Activated naive CD4-positive, alpha-beta T cell treated with anti-CD3 and anti-CD28 coated beads, Interleukin-2, amount 50 U/mL, for 24 hours (primary cell): ENCODE measurements around the gene LENG9.
"Not testable (repeated sequence)": the region's sequence is repeated elsewhere in the genome, so short reads cannot be mapped to it uniquely, and the experiment has no call there.

ENCODE experiments used
- H3K27ac Mint-ChIP-seq: one replicate; pipeline ENCODE4 v1.8.0; 2021; ENCODE audit warnings: mild to moderate bottlenecking, mixed read lengths
- H3K27me3 Mint-ChIP-seq: one replicate; pipeline ENCODE4 v1.8.0; 2021; ENCODE audit warnings: mixed read lengths
- H3K36me3 Mint-ChIP-seq: one replicate; pipeline ENCODE4 v1.8.0; 2021; ENCODE audit warnings: mixed read lengths
- H3K4me1 Mint-ChIP-seq: one replicate; pipeline ENCODE4 v1.8.0; 2021; ENCODE audit warnings: mixed read lengths
- H3K4me3 Mint-ChIP-seq: one replicate; pipeline ENCODE4 v1.8.0; 2021; ENCODE audit warnings: mild to moderate bottlenecking, mixed read lengths
- H3K9me3 Mint-ChIP-seq: one replicate; pipeline ENCODE4 v1.8.0; 2021; ENCODE audit warnings: mixed read lengths

Gene LENG9

GRCh38 chr19:54489341-54489740, 25.8 kb upstream of the LENG9 start:
- H3K4me1 Mint-ChIP-seq = no peaks in the 10 kb centered on the region
- H3K27ac Mint-ChIP-seq = no peak overlapping the region
- peaks cover 10% of the 10 kb centered on the region for H3K27me3 Mint-ChIP-seq
- H3K36me3 Mint-ChIP-seq = no peaks in the 10 kb centered on the region
- no peaks in the 10 kb centered on the region for H3K9me3 Mint-ChIP-seq
- no peak overlapping the region for H3K4me3 Mint-ChIP-seq

- H3K27ac Mint-ChIP-seq = peak overlapping the region; percentile 51
- no peaks in the 10 kb centered on the region for H3K9me3 Mint-ChIP-seq
- H3K27me3 Mint-ChIP-seq = peaks cover 12% of the 10 kb centered on the region
- H3K4me1 Mint-ChIP-seq = peaks cover 12% of the 10 kb centered on the region
- H3K4me3 Mint-ChIP-seq = no peak overlapping the region
- H3K36me3 Mint-ChIP-seq = no peaks in the 10 kb centered on the region
These were observed 22.3 kb upstream of the LENG9 start for GRCh38 chr19:54485851-54486250.

- Mint-ChIP-seq H3K27ac (peak overlapping the region; percentile 18), H3K4me3 (no peak overlapping the region), H3K4me1 (peaks cover 12% of the 10 kb centered on the region), H3K36me3 (no peaks in the 10 kb centered on the region), H3K9me3 (no peaks in the 10 kb centered on the region), H3K27me3 (peaks cover 16% of the 10 kb centered on the region)
These were observed 20.9 kb upstream of the LENG9 start for GRCh38 chr19:54484451-54484850.

- H3K4me3 Mint-ChIP-seq = no peak overlapping the region
- H3K36me3 Mint-ChIP-seq = no peaks in the 10 kb centered on the region
- H3K9me3 Mint-ChIP-seq = no peaks in the 10 kb centered on the region
- H3K27ac Mint-ChIP-seq = no peak overlapping the region
- peaks cover 12% of the 10 kb centered on the region for H3K4me1 Mint-ChIP-seq
- H3K27me3 Mint-ChIP-seq = peaks cover 22% of the 10 kb centered on the region
These were observed 19.3 kb upstream of the LENG9 start for GRCh38 chr19:54482889-54483288.

- Mint-ChIP-seq H3K27ac (peak overlapping the region; percentile 43), H3K27me3 (peaks cover 28% of the 10 kb centered on the region), H3K9me3 (no peaks in the 10 kb centered on the region), H3K4me1 (peaks cover 12% of the 10 kb centered on the region), H3K4me3 (no peak overlapping the region), H3K36me3 (no peaks in the 10 kb centered on the region)
These were observed 17.9 kb upstream of the LENG9 start for GRCh38 chr19:54481326-54481930.

- no peak overlapping the region for H3K27ac Mint-ChIP-seq
- H3K36me3 Mint-ChIP-seq = no peaks in the 10 kb centered on the region
- H3K4me1 Mint-ChIP-seq = peaks cover 12% of the 10 kb centered on the region
- H3K9me3 Mint-ChIP-seq = no peaks in the 10 kb centered on the region
- no peak overlapping the region for H3K4me3 Mint-ChIP-seq
- H3K27me3 Mint-ChIP-seq = peaks cover 29% of the 10 kb centered on the region
These were observed 16.5 kb upstream of the LENG9 start for GRCh38 chr19:54480051-54480450.

- Mint-ChIP-seq H3K27ac (no peak overlapping the region), H3K9me3 (no peaks in the 10 kb centered on the region), H3K4me3 (no peak overlapping the region), H3K27me3 (peaks cover 29% of the 10 kb centered on the region), H3K36me3 (no peaks in the 10 kb centered on the region), H3K4me1 (peaks cover 12% of the 10 kb centered on the region)
These were observed 15.2 kb upstream of the LENG9 start for GRCh38 chr19:54478677-54479266.

- Mint-ChIP-seq H3K4me3 (no peak overlapping the region), H3K27ac (peak overlapping the region; percentile 76), H3K27me3 (peaks cover 33% of the 10 kb centered on the region)
These were observed 14.1 kb upstream of the LENG9 start for GRCh38 chr19:54477650-54478049.

GRCh38 chr19:54475706-54476105, 12.1 kb upstream of the LENG9 start:
- Mint-ChIP-seq H3K4me3 (no peak overlapping the region), H3K27me3 (peaks cover 31% of the 10 kb centered on the region), H3K9me3 (no peaks in the 10 kb centered on the region), H3K4me1 (peaks cover 6% of the 10 kb centered on the region), H3K36me3 (no peaks in the 10 kb centered on the region), H3K27ac (no peak overlapping the region)

More at GRCh38 chr19:54477650-54478049, 14.1 kb upstream of the LENG9 start:
- H3K36me3 Mint-ChIP-seq = no peaks in the 10 kb centered on the region
- peaks cover 13% of the 10 kb centered on the region for H3K4me1 Mint-ChIP-seq
- H3K9me3 Mint-ChIP-seq = no peaks in the 10 kb centered on the region

GRCh38 chr19:54473892-54474372, 10.4 kb upstream of the LENG9 start:
- Mint-ChIP-seq H3K4me3 (no peak overlapping the region), H3K27ac (no peak overlapping the region), H3K27me3 (peaks cover 41% of the 10 kb centered on the region), H3K36me3 (no peaks in the 10 kb centered on the region), H3K9me3 (no peaks in the 10 kb centered on the region), H3K4me1 (peaks cover 14% of the 10 kb centered on the region)

- Mint-ChIP-seq H3K27me3 (peaks cover 38% of the 10 kb centered on the region), H3K27ac (no peak within 1 kb of the TSS), H3K9me3 (no peaks in the 10 kb centered on the region), H3K4me3 (no peak within 1 kb of the TSS), H3K36me3 (no peaks in the 10 kb centered on the region), H3K4me1 (peaks cover 14% of the 10 kb centered on the region)
These were observed 9.7 kb upstream of the LENG9 start, which contains the start of gene CDC42EP5 for GRCh38 chr19:54473071-54473891. Gene CDC42EP5, minus strand, starts transcription at chr19:54473296. Its CDS starts 7,749 bp downstream, at chr19:54465547.

- Mint-ChIP-seq H3K4me3 (peak overlapping the region; percentile 2), H3K9me3 (no peaks in the 10 kb centered on the region), H3K27me3 (peaks cover 28% of the 10 kb centered on the region), H3K4me1 (peaks cover 14% of the 10 kb centered on the region), H3K36me3 (no peaks in the 10 kb centered on the region), H3K27ac (no peak overlapping the region)
These were observed 7.6 kb upstream of the LENG9 start for GRCh38 chr19:54470991-54471782.

GRCh38 chr19:54470276-54470887, 6.8 kb upstream of the LENG9 start:
- peaks cover 14% of the 10 kb centered on the region for H3K4me1 Mint-ChIP-seq
- H3K4me3 Mint-ChIP-seq = peak overlapping the region; percentile 2
- no peaks in the 10 kb centered on the region for H3K36me3 Mint-ChIP-seq
- peak overlapping the region; percentile 80 for H3K27ac Mint-ChIP-seq
- H3K9me3 Mint-ChIP-seq = no peaks in the 10 kb centered on the region
- H3K27me3 Mint-ChIP-seq = peaks cover 28% of the 10 kb centered on the region

GRCh38 chr19:54469496-54469934, 5.9 kb upstream of the LENG9 start:
- Mint-ChIP-seq H3K9me3 (no peaks in the 10 kb centered on the region), H3K4me3 (no peak overlapping the region), H3K27me3 (peaks cover 25% of the 10 kb centered on the region), H3K27ac (no peak overlapping the region), H3K36me3 (no peaks in the 10 kb centered on the region), H3K4me1 (peaks cover 14% of the 10 kb centered on the region)

GRCh38 chr19:54466110-54466480, 2.5 kb upstream of the LENG9 start:
- peaks cover 17% of the 10 kb centered on the region for H3K27me3 Mint-ChIP-seq
- not testable (repeated sequence) for H3K27ac Mint-ChIP-seq, H3K9me3 Mint-ChIP-seq, H3K36me3 Mint-ChIP-seq
- peaks cover 24% of the 10 kb centered on the region for H3K4me1 Mint-ChIP-seq
- H3K4me3 Mint-ChIP-seq = peak overlapping the region; percentile 59
